ENCODE data around the gene MCUR1. TPM values are rescaled to one million over a fixed set of nuclear protein-coding genes. Genes with fewer than 3 reads are reported as not detected.

Gene MCUR1
- total and polyA plus RNA-seq, 8 donors, result 2.3 to 16.4 (median 8.9) TPM

DNA sequence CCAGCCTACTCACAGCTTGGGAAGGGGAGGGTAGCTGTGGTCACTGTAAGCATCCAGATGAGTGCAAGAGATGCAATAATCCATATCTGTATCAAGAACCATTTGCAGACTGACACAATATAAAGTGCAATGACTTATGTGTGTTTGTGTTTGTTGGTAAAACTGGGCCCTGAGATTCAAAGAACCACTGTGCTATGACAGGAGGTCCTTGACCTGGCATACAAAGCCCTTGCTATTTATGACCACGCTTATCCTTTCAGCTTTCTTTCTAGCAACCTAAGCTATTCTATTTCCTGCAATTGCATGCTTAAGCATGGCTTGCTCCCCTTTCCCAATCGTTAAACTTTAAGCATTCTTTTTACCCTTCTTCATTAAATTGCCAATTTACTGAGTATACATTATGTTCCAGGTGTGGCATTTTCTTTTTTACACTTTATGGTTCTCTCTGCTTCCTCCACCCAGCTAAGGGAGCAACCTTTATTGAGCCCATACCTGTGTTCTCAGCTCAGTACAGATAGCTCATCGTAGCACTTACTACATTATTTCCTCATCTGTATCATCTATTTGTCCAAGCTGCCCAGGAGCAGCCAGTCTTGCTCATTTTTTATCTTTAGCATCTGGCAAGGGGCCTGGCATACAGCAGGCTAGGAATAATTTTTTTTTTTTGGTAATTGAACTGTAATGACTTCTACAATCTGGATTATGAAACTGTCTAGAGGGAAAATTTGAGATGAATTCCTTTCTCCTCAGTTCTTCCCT lies 3.5 kb downstream of the MCUR1 start:
- peak in 1 of 2 donors; percentile 13 for DNase-seq
- intact Hi-C loops (cut with DNase I; ENCODE audit: low total_unique reads), result no loop called here
- TF ChIP-seq POLR2A (IDR thresholded peaks at IDR 0.05) (no peak), EP300 (IDR thresholded peaks at IDR 0.05) (no peak), POLR2AphosphoS5 (IDR thresholded peaks at IDR 0.05) (no peak)
- TF ChIP-seq, protein P1, sequence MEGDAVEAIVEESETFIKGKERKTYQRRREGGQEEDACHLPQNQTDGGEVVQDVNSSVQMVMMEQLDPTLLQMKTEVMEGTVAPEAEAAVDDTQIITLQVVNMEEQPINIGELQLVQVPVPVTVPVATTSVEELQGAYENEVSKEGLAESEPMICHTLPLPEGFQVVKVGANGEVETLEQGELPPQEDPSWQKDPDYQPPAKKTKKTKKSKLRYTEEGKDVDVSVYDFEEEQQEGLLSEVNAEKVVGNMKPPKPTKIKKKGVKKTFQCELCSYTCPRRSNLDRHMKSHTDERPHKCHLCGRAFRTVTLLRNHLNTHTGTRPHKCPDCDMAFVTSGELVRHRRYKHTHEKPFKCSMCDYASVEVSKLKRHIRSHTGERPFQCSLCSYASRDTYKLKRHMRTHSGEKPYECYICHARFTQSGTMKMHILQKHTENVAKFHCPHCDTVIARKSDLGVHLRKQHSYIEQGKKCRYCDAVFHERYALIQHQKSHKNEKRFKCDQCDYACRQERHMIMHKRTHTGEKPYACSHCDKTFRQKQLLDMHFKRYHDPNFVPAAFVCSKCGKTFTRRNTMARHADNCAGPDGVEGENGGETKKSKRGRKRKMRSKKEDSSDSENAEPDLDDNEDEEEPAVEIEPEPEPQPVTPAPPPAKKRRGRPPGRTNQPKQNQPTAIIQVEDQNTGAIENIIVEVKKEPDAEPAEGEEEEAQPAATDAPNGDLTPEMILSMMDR (IDR thresholded peaks at IDR 0.05), result no peak

DNA sequence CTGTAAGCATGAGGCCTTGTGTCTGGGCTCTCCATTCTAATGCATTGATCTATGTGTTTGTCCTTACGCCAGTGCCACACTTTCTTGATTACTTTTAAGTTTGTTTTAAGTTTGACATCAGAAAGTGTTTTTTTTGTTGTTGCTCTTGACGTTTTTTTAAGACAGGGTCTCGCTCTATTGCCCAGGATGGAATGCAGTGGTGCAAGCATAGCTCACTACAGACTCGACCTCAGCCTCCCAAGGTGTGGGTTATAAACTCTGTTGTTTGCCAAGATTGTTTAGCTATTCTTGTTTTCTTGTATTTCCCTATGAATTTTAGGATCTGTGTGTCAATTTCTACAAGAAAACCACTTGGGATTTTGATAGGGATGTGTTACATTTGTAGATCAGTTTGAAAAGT lies 5.6 kb downstream of the MCUR1 start:
- no peak overlapping the region for H3K27ac ChIP-seq
- H3K36me3 ChIP-seq, result peaks cover 5 to 34% (median 30%) of the 10 kb centered on the region in 4 donors
- peaks cover 10 to 36% (median 33%) of the 10 kb centered on the region in 4 donors for H3K4me1 ChIP-seq
- intact Hi-C loops (cut with DNase I; ENCODE audit: low total_unique reads), result no loop called here
- no peak for DNase-seq
- WGBS, 5 donors, result 88 to 91% (median 91%) methylated on average over 4 of the region's 4 CpGs
- H3K27me3 ChIP-seq, result no peaks in the 10 kb centered on the region
- no peaks in the 10 kb centered on the region for H3K9me3 ChIP-seq
- no peak for TF ChIP-seq EP300 (IDR thresholded peaks at IDR 0.05)
- TF ChIP-seq, protein P1 (IDR thresholded peaks at IDR 0.05), result no peak
- TF ChIP-seq POLR2A (IDR thresholded peaks at IDR 0.05), result no peak
- no peak for TF ChIP-seq POLR2AphosphoS5 (IDR thresholded peaks at IDR 0.05)
- no peak overlapping the region for H3K4me3 ChIP-seq

More for the DNA sequence above, 3.5 kb downstream of the MCUR1 start:
- H3K4me1 ChIP-seq, result peaks cover 10 to 44% (median 41%) of the 10 kb centered on the region in 4 donors
- 33 to 52% (median 48%) methylated on average over 3 of the region's 3 CpGs for WGBS, 5 donors
- H3K36me3 ChIP-seq, result peaks cover 2 to 14% (median 11%) of the 10 kb centered on the region in 4 donors
- no peak overlapping the region for H3K4me3 ChIP-seq
- peak overlapping the region in 3 of 5 donors; percentile 16 to 97 (median 57) for H3K27ac ChIP-seq
- H3K27me3 ChIP-seq, result no peaks in the 10 kb centered on the region
- no peaks in the 10 kb centered on the region for H3K9me3 ChIP-seq

DNA sequence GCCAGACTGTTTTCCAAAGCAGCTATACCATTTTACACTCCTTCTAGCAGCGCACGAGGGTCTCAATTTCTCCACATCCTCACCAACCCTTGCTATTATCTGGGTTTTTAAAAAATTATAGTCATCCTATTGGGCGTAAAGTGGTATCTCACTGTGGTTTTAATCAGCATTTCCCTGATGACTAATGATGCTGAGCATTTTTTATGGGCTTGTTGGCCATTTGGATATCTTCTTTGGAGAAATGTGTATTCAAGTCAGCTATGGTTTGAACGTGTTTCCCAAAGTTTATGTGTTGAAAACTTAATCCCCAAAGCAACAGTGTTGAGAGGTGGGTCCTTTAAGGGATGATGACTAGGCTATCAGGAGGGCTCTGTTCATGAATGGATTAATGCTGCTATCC lies 6.7 kb downstream of the MCUR1 start:
- WGBS, 5 donors, result 86 to 95% (median 92%) methylated on average over 4 of the region's 4 CpGs
- H3K27me3 ChIP-seq, result no peaks in the 10 kb centered on the region
- intact Hi-C loops (cut with DNase I; ENCODE audit: low total_unique reads), result no loop called here
- TF ChIP-seq, protein P1 (IDR thresholded peaks at IDR 0.05), result no peak
- no peak for TF ChIP-seq EP300 (IDR thresholded peaks at IDR 0.05)
- no peaks in the 10 kb centered on the region for H3K9me3 ChIP-seq
- H3K27ac ChIP-seq, result no peak overlapping the region
- no peak for DNase-seq
- peaks cover 10 to 28% (median 24%) of the 10 kb centered on the region in 4 donors for H3K4me1 ChIP-seq
- no peak overlapping the region for H3K4me3 ChIP-seq
- H3K36me3 ChIP-seq, result peaks cover 5 to 43% (median 40%) of the 10 kb centered on the region in 4 donors

DNA sequence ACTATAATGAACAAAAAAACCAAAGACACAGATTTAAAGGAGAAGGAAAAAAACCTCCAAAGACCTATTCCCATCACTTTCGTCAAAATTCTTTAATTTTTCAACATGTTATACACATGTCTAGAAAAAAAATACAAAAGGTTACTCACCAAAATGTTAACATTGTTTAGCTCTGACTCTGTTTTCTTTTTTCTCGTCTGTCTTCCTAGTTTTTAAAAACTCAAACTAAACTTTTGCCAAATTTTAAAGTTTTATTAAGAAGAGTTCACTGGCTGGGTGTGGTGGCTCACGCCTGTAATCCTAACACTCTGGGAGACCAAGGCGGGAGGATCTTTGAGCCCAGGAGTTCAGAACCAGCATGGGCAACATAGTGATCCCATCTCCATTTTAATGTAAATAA lies 10.8 kb downstream of the MCUR1 start:
- 91 to 97% (median 96%) methylated on average over 4 of the region's 4 CpGs for WGBS, 5 donors
- Histone ChIP-seq H3K9me3 (no peaks in the 10 kb centered on the region), H3K36me3 (peaks cover 16 to 79% (median 72%) of the 10 kb centered on the region in 4 donors), H3K4me1 (no peaks in the 10 kb centered on the region), H3K4me3 (no peak overlapping the region), H3K27me3 (no peaks in the 10 kb centered on the region), H3K27ac (no peak overlapping the region)
- TF ChIP-seq EP300 (IDR thresholded peaks at IDR 0.05), result no peak
- no peak for TF ChIP-seq POLR2A (IDR thresholded peaks at IDR 0.05)
- TF ChIP-seq, protein P1 (IDR thresholded peaks at IDR 0.05), result no peak
- TF ChIP-seq POLR2AphosphoS5 (IDR thresholded peaks at IDR 0.05), result no peak
- intact Hi-C loops (cut with DNase I; ENCODE audit: low total_unique reads), result no loop called here
- no peak for DNase-seq
